Measurements from ENCODE around the gene PIP4K2A. TPM values are rescaled to one million over a fixed set of nuclear protein-coding genes. Genes with fewer than 3 reads are reported as not detected.

The PIP4K2A gene
- total RNA-seq, 2 donors from 2014 or later: 13.2 to 17.4 TPM

GRCh38 chr10:22505911-22506685, 208.3 kb downstream of the PIP4K2A start:
- intact Hi-C loops (cut with DNase I): loop anchor here (5.0 kb wide), 1 partner anchor 46 kb away; no protein-coding TSS in a partner anchor
- Histone ChIP-seq H3K9me3 (no peaks in the 10 kb centered on the region), H3K4me1 (replicated peaks) (peaks cover 3% of the 10 kb centered on the region), H3K36me3 (no peaks in the 10 kb centered on the region), H3K27me3 (replicated peaks; ENCODE audit: insufficient read depth) (no peaks in the 10 kb centered on the region), H3K4me3 (no peak overlapping the region), H3K27ac (no peak overlapping the region)
- 17% methylated on average over 11 of the region's 11 CpGs for WGBS
- TF ChIP-seq, protein P1, sequence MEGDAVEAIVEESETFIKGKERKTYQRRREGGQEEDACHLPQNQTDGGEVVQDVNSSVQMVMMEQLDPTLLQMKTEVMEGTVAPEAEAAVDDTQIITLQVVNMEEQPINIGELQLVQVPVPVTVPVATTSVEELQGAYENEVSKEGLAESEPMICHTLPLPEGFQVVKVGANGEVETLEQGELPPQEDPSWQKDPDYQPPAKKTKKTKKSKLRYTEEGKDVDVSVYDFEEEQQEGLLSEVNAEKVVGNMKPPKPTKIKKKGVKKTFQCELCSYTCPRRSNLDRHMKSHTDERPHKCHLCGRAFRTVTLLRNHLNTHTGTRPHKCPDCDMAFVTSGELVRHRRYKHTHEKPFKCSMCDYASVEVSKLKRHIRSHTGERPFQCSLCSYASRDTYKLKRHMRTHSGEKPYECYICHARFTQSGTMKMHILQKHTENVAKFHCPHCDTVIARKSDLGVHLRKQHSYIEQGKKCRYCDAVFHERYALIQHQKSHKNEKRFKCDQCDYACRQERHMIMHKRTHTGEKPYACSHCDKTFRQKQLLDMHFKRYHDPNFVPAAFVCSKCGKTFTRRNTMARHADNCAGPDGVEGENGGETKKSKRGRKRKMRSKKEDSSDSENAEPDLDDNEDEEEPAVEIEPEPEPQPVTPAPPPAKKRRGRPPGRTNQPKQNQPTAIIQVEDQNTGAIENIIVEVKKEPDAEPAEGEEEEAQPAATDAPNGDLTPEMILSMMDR (IDR thresholded peaks at IDR 0.05): no peak
- TF ChIP-seq POLR2AphosphoS5 (IDR thresholded peaks at IDR 0.05): peak; percentile 80
- peak; percentile 85 for DNase-seq (ENCODE audit: low spot score)

DNA sequence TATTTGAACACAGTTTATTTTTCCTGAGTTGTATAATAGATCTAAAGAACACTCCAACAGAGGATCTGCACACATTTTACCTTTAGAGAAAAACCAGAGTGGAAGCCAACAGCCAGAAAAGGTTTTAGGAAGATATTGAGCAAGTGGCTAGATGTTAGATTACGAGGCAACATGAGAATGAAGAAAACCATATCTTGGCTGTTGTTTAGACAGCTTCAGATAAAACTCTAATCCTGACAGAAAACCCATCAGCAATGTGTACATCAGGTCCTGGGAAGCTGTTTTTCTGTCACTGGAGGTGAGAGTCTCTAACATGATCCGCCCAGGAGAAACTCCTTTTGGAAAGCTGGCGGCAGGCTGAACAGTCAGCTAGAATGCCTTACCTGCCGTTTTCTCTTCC, 209.6 kb downstream of the PIP4K2A start:
- Histone ChIP-seq H3K36me3 (no peaks in the 10 kb centered on the region), H3K9me3 (no peaks in the 10 kb centered on the region), H3K4me1 (replicated peaks) (peaks cover 3% of the 10 kb centered on the region), H3K27ac (no peak overlapping the region), H3K27me3 (replicated peaks; ENCODE audit: insufficient read depth) (no peaks in the 10 kb centered on the region), H3K4me3 (no peak overlapping the region)
- 64% methylated on average over 4 of the region's 4 CpGs for WGBS
- TF ChIP-seq POLR2AphosphoS5 (IDR thresholded peaks at IDR 0.05) (no peak), POLR2A (IDR thresholded peaks at IDR 0.05) (no peak)
- TF ChIP-seq, protein P1 (IDR thresholded peaks at IDR 0.05): no peak
- no peak for DNase-seq (ENCODE audit: low spot score)
- intact Hi-C loops (cut with DNase I): loop anchor here (5.0 kb wide), 1 partner anchor 48 kb away; no protein-coding TSS in a partner anchor

DNA sequence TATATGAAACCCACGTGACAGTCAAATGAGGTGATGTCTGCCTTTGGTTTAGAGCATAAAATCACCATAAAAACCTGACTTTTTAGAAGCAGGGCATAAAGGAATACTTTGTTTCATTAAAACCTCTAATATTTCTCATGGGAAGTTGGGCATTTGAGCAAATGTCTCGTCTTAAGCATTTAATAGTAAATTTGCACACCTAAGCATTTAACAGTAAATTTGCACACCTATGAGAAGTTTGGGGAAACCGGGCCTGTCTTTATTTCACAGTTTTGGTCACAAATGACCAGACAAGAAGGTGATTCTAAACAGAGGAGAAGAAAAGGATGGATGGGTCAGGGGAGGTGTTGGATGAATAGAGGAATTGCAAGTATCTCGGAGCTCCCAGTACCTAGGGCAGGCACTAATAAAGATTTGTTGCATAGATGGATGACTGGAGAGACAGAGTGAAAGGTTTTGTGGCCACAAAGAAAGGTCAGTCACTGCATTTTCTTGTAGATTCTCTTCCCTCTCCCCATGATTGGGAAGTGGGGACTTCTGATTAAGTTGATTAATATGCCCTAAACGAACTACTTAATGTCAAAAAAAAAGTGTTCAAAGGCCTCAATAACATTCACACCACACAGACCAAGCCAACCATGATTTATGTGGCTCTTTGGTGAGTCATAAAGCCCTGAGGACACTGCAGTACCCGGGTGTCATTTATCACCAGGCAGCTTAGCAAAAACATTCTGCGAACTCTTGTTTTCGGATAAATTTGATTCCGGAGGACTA, 210.9 kb downstream of the PIP4K2A start:
- intact Hi-C loops (cut with DNase I): no loop called here
- H3K4me3 ChIP-seq: no peak overlapping the region
- no peak for DNase-seq (ENCODE audit: low spot score)
- H3K27ac ChIP-seq: no peak overlapping the region
- WGBS: 80% methylated on average over 9 of the region's 9 CpGs
- no peaks in the 10 kb centered on the region for H3K9me3 ChIP-seq
- H3K27me3 ChIP-seq (replicated peaks; ENCODE audit: insufficient read depth): no peaks in the 10 kb centered on the region
- H3K36me3 ChIP-seq: no peaks in the 10 kb centered on the region
- H3K4me1 ChIP-seq (replicated peaks): peaks cover 3% of the 10 kb centered on the region
- TF ChIP-seq POLR2A (IDR thresholded peaks at IDR 0.05) (no peak), POLR2AphosphoS5 (IDR thresholded peaks at IDR 0.05) (no peak)
- TF ChIP-seq, protein P1 (IDR thresholded peaks at IDR 0.05): no peak

DNA sequence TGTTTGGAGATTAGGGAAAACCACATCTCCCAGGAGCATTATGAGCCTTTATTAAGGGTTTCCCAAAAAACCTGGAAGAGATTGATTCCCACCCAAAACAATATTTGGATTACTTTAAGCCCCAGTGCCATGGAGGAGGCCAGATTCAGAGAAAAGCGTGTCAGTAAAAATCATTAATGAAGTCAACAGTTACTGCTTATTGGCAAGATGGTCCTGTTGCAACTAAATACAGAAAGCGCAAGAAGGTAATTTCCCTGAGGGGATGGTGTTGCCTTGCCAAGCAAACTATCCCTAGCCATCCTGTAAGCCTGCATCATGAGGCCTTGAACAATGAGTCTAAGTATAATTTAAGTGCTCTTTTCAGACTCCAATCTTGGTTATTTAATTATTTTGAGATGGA, 212.5 kb downstream of the PIP4K2A start:
- intact Hi-C loops (cut with DNase I): no loop called here
- 89% methylated on average over 2 of the region's 2 CpGs for WGBS

More for the DNA sequence above, 212.5 kb downstream of the PIP4K2A start:
- DNase-seq (ENCODE audit: low spot score): no peak
- Histone ChIP-seq H3K27ac (no peak overlapping the region), H3K4me1 (replicated peaks) (peaks cover 3% of the 10 kb centered on the region), H3K4me3 (no peak overlapping the region), H3K9me3 (no peaks in the 10 kb centered on the region), H3K27me3 (replicated peaks; ENCODE audit: insufficient read depth) (no peaks in the 10 kb centered on the region), H3K36me3 (no peaks in the 10 kb centered on the region)
- TF ChIP-seq POLR2AphosphoS5 (IDR thresholded peaks at IDR 0.05) (no peak), POLR2A (IDR thresholded peaks at IDR 0.05) (no peak)
- TF ChIP-seq, protein P1 (IDR thresholded peaks at IDR 0.05): no peak

All from prostate gland (tissue), 2 donors.